Measurements from ENCODE around the gene GPD1.

GRCh38 chr12:50127546-50127945 lies 23.7 kb downstream of the GPD1 start:
- no peak for TF ChIP-seq EZH2phosphoT487 (IDR thresholded peaks at IDR 0.05; ENCODE audit: insufficient read depth, low read depth)
- TF ChIP-seq EZH2 (IDR thresholded peaks at IDR 0.05; ENCODE audit: insufficient read depth, poor library complexity, severe bottlenecking), result no peak
